HG03521 (cell line): ENCODE measurements around the gene PTPN1.
"Not testable (repeated sequence)": the region's sequence is repeated elsewhere in the genome, so short reads cannot be mapped to it uniquely, and the experiment has no call there.

Experiments used
- ATAC-seq: cut with Tn5 transposase; IDR thresholded peaks from one replicate; pipeline ENCODE4 v1.9.1; 2021; ENCODE audit warnings: mild to moderate bottlenecking, moderate library complexity; ENCODE audit not compliant: unreplicated experiment

Gene PTPN1

DNA sequence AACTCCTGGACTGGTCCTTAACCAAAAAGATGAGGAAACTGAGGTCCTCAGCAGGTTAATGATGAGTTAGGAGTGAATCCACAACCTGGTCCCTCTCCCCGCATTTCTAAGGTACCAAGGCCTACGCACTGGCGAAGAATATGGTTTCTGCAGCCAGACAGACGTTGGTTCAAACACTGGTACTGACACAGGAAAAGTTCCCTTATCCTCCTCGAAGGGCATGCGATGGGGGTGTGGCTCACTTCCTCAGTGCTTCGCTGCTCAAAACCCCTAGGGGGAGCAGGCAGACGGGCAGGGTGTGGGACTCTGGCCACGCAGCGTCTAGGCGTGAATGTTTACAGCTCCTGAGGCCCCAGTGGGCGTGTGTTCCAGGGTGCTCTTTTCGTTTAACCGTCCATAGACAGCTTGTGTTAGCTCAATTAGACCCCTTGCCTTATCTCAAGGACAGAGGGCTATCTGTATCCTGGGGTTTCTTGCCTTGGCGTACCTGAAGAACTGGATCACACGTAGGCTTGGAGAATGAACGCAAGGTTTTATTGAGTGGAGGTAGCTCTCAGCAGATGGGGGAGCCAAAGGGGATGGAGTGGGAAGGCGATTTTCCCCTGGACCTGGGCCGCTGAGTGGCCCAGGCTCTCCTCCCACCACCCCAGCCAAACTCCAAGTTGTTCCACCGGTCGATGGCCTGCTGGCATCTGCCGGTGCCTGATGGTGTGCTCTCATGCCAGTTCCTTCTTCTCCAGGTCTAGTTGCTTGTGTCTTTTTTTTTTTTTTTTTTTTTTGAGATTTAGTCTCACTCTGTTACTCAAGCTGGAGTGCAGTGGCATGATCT, 31.8 kb upstream of the PTPN1 start:
- ATAC-seq, result peak; percentile 77

DNA sequence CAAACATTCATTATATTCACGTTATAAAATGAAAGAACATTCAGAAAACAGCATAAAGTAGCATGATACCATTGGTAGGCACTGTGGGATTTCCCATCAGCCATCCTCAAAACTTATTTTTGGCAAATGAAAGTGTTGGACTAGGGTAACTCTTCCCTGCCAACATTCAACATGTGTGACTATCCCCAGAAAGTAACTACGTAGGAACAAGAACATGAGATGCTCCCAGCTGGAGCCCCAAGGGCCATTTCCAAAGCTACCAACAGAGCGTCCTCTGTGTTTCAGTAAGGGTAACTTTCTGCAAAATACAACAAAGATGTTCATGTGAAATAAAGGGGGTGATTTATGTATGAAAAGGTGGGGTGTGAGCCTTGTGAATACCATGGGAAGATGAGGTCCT, 28.4 kb upstream of the PTPN1 start:
- ATAC-seq, result no peak

DNA sequence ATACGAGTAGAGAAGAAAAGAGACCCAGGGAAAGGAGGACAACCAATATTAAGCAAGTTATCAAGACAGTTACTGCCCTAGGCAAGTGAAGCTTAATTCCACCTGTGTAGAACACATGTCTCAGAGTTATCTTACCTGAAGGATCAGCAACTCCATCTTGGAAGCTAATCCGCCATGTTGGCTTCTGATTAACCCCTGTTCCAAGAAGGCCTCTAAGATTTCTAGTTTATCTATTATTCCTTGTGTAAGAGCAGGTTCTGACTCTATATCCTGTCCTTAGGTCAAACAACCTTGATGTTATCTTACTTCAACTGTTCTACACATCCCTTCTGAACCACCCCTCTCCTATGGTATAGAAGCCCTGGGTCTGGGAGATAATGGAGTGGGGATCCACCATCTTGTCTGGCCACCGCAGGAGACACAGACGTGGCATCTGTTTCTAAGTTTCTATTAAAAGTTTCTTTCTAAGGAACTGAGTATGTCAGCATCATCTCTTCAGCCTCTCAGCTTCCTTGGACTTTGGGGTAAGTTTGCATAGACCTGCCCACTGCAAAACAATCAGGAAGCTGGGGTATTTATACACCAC, 27.7 kb upstream of the PTPN1 start:
- ATAC-seq, result no peak

DNA sequence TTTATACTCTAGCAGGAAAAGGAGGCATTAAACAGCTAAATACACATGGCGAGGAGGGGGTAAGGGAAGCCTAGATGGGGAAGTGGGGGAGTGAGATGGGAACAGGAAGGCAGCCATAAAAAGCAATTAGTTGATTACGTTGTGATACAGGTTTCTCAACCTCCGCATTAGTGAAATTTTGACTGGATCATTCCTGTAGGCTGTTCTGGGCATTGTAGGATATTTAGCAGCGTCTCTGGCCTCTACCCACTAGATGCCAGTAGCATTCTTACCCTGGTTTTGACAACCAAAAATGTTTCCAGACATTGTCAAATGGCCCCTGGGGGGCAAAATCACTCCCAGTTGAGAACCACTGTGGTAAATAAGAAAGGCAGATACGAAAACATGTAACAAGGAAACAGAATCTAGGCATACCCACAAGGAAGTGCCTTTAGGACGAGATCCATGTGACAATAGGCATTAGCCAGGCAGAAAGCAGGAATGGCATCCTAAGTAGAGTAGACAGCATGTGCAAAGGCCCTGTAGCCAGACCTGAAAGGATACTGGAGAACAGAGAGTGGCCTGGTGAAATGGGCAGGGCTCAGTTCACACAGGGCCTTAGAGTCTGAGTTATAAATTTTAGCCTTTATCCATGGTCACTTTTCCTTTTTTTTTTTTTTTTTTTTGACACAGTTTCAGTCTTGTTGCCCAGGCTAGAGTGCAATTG, 25.8 kb upstream of the PTPN1 start:
- ATAC-seq, result no peak

DNA sequence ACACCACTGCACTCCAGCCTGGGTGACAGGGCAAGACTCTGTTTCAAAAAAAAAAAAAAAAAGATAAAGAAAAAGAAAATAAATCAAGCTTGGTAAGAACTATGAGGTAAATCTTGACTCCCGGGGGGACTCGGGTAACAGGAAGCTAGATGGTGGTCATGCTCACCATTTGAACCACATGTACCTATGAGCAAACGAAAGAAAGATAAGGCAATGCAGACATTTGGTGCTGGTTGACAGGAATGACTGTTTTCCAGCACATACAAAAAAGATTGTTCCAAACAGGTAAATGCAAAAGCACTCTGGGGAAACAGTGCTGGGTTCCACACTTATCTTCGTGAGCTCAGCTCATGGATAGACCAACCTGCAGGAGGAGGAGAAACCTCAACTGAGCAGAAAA, 22.8 kb upstream of the PTPN1 start:
- no peak for ATAC-seq

DNA sequence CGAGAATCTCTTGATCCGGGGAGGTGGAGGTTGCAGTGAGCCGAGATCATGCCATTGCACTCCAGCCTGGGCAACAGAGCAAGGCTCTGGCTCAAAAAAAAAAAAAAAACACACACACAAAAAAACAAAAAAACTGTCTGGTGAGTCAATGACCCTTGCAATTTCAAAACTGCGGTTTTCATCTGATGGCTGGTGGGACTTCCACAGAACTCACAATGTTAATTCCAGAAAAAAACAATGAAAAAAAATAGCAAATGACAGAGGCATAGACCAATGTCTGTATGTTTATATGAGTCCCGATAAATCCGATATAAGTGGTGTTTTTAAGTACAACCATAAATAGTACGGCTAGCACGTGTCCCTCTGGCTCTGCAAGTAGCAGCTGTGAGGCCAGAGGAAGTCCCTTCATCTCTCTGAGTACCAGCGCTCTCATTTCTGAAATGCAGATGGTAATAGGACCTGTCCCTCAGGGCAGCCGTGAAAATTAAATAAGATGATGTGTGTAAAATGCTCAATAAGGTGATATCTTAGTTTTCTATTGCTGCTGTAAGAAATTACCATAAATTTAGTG, 21.9 kb upstream of the PTPN1 start:
- no peak for ATAC-seq

DNA sequence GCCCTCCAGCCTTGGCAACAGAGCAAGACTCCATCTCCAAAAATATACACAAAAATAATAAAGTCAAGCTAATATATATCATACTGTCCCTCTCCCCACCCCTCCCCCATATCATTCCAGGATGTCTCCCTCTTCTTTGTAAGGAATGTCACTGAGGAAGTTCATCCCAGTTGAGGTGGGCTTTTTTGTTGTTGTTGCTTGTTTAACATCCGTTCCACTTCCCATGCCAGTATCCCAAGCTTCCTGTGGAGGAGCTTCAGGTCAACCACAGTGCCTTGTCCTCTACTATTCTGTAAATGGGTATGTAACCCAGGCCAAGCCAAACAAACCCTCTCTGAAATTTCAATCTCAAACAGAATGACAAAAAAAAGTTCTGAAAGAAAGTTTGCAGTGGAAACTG, 19.0 kb upstream of the PTPN1 start:
- ATAC-seq, result no peak

DNA sequence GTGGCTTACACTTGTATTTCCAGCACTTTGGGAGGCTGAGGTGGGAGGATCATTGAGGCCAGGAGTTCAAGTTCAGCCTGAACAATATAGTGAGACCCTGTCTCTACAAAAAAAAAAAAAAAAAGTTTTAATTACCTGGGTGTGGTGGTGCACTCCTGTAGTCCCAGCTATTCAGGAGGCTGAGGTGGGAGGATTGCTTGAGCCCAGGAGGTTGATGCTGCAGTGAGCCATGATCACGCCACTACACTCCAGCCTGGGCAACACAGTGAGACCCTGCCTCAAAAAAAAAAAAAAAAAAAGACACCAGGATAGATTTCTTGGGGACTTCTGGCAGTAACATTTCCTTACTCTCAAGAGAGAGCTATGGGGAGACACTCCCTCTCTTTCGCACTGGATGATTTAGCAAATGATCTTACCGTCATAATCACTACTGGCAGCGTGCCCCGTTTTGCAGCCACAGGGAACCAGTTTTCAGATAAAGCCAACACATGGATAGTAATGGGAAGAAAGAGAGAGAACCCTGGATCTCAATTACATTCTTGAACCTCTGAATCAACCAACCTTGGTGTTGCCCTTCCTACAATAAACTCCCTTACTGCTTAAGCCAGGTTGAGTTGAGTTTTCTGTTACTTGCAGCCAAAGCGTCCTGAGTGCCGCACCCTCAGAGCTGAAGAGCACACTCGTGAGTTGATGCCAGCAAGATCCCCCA, 18.1 kb upstream of the PTPN1 start:
- ATAC-seq, result no peak

DNA sequence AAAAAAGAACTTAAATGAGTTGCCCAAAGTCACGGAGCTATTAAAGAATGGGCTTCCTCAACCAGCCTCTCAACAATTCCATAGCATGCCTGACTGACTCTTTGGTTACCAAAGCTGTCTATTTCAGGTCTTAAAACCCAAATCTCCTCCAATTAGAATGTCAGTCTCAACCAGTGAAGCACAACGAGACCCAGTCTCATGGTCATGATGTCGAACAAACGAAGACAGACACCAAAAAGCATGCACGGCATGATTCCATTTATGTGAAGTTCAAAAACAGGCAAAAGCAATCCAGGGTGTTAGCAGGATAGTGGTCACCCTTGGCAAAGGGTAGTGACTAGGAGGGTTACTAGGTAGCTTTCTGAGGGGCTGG, 16.3 kb upstream of the PTPN1 start:
- no peak for ATAC-seq

DNA sequence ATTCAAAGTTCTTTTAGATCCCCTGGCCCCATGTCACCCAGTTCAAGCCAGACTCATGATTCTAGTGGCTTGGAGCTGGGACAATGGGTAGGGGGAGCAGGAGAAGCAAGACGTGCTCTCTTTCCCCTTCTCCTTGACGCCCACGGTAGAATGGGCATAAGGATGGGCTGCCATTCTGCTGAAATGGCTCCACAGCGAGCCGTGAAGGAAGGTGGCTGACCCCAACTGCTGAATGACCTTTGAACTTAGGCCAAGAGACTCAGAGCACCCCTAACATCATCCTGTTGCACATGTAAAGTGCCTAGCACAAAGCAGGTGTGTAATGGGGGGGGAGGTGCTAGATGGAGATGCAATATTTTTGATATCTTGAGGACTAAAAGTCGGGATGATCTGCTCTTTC, 15.8 kb upstream of the PTPN1 start:
- ATAC-seq, result no peak

DNA sequence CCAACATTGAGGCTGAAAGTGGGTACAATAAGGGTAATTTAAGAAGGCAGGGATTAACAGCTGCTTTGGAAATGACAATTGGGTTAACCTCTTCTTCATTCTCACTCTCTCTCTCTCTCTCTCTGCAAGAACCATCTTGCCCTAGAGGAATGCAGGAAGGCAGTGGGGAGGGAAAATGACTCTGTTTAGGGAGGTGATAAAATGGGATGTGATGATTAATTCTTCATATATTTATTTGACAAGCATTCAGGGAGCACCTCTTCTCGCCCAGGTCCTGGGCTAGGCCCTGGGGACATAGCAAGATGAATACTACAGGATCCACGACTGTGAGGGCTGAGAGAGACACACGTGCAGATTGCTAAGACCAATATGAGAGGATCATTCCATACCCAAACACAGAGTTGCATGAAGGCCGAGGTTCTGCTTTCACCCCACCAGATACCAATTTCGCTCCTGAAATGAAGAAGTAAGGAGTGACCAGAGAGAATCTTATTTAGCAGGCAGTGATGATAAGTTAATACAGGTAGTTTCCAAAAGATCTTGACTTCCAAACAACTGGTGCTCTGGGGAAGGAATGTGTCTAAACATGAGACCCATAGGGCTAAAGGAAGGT, 13.3 kb upstream of the PTPN1 start:
- ATAC-seq, result no peak

DNA sequence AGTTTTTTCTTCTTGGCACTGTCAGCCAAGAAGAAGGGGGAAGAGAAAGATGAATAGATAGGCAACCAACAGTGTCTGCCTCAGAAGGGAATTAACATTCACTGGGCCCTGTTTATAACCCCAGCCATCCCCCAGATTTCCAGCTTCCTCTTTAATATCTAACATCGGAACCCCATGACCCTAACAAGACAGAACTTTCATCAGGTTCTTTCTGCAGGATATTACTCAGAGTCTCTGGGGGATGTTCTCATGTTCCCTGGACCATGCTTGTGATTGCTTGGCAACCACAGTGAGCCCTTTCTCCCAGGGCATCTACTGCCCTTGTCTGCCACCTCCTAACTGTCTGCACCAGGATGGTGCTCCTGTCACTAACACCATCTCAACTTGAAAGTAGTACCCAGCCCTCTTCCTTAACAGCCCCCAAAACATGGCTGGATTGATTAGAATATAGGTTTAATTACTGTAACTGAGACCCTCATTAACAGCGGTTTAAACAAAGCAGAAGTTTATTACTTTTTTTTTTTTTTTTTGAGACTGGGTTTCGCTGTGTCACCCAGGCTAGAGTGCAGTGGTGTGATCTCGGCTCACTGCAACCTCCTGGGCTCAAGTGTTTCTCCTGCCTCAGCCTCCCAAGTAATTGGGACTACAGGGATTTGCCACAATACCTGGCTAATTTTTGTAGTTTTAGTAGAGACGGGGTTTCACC, 12.0 kb upstream of the PTPN1 start:
- no peak for ATAC-seq

DNA sequence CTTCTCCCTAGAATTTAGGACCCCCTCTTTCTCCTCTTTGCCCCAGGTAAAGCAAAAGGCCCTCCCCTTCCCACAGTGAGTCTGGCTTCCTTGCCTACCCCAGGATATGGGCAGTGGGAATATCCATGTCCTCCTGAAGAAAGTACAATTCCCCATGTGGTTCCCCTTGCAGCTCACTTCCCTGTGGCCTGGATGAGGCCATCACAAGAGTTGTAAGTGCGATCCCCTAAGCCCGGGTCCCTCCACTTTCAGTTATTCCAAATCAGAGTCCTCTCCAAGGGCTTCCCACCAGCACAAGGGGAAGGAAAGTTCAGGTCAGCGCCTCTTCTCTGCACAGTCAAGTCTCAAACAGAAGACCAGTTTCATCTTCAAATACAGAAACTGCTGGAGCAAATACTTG, 10.2 kb upstream of the PTPN1 start:
- no peak for ATAC-seq

DNA sequence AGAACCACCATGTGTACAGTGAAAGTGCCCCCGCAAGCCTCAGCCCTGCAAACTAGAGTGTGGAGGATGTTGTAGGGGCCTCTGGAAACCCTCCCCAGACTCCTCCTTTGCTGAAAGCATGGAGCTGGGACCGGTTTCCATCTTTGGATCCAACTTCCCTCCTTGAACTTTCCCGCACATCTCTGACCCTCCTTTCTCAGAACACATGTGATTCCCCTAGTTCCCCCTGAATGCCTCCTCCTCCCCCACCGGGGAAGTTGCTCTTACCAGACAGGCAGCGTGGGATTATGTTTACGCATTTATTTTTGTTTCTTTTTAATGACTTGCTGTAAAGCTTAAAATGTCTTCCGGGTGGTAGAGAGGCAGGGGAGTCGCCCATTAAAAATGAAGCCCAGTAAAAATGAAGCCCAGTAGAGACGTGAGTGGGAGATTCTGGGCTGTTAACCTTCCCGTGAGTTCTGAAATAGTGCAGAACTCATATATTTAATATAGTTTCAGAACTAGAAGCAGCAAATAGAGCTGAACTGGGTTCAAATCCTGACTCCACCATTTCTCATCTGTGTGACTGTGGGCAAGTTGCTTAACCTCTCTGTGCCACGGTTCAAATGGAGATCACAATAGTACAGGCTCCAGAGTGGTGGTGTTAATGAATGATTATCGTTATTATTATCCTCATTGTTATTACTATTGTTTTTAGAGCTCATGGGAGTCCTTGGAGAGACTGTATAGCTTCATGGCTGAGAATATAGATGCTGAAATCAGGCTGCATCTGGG, 8.0 kb upstream of the PTPN1 start:
- no peak for ATAC-seq

DNA sequence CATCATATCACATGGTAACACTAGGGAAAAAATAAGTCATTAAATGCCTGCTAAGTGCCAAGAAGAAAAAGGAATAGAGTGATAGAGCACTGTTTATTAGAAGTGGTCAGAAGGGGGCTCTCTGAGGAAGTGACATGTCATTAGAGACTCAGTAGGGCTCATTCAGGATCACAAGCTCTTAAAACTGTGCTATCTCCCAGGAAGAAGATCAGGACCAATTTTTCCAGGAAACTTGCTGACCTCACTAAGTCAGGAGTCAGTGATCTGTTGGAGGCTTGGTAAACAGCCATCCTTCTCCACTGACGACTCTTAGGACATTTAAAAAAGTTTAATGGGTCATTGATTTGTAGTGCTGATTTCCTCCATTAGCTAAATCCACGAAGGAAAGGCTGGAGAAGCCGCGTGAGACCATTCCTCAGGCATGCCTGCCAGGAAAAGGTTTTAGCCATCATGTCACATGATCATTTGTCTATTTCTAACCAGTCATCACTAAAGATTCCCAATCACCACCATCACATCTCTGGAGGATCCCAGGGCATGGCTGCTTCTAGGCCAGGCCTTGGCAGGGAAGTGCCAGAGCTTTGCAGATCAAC, 5.9 kb upstream of the PTPN1 start:
- no peak for ATAC-seq

DNA sequence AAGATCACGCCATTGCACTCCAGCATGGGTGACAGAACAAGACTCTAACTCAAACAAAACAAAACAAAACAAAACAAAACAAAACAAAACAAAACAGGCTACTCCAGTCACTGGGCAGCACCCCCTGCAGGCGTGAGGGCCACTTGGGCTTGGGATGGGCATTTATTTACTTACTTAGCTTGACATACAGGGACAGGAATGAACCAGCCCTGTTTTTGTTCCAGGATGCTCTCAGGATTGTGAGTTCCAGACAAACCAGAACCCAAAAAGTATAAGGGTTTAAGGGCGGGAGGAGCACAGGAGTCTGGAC, 4.0 kb upstream of the PTPN1 start:
- no peak for ATAC-seq

DNA sequence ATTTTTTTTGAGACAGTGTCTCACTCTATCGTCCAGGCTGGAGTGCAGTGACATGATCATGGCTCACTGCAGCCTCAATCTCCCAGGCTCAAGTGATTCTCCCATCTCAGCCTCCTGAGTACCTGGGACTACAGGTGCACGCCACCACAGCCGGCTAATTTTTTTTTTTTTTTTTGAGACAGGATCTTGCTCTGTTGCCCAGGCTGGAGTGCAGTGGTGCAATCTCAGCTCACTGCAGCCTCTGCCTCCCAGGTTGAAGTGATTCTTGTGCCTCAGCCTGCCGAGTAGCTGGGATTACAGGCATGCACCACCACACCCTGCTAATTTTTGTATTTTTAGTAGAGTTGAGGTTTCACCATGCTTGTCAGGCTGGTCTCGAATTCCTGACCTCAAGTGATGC, 2.4 kb upstream of the PTPN1 start:
- ATAC-seq, result not testable (repeated sequence)

DNA sequence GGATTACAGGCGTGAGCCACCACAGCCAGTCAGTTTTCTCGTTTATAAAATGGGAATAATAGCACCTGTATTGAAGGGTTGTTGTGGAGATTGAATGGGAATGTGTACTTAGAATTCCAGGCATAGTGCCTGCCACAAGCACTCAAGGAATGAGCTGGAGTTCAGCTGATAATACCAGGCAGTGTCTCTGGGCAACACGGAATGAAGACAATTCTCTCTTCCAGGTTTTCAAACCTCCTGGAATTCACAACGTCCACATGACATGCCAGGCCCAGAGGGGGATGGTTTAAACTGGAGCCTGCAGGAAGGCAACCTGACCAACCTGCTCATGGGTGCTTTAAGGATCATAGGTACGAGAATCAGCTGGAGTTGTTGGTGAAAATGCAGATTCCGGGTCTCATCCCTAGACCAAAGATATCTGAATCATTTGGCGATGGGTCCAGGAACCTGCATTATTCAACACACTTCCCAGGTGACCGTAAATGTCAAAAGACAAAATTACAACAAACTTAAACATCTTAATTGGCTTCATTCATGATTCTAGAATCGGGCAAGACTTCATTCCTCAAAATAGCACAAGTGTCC, 1.9 kb upstream of the PTPN1 start:
- ATAC-seq, result no peak
